GM12891 (cell line): ENCODE measurements around the gene STPG2.

Source experiments
- POLR2A ChIP-seq: IDR thresholded peaks from 2 replicates; pipeline ENCODE4 v1.6.1; 2011; ENCODE audit warnings: low read depth, low read length, control low read depth
- SPI1 ChIP-seq: IDR thresholded peaks from 2 replicates; pipeline ENCODE4 v1.6.1; 2011; ENCODE audit warnings: low read depth, low read length, control low read depth

DNA sequence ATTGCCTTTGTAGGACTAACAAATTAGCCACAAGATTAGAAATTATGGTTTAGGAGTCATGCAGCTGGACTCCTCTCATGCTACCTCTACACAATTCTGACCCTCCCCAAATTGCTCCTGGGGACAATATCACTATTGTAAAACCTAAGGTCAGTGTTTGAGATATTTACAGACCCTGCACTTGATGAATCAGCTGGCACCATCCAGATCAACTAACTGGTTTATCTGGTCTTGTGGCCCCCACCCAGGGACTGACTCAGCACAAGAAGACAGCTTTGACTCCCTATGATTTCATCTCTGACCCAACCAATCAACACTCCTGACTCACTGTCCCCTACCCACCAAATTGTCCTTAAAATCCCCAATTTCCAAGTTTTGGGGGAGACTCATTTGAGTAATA lies 192.4 kb downstream of the STPG2 start:
- no peak for TF ChIP-seq POLR2A
- no peak for TF ChIP-seq SPI1
